ENCODE measurements around the gene PRKCH.

The PRKCH gene

GRCh38 chr14:61391119-61391518 lies 69.7 kb downstream of the PRKCH start:
- no peaks in the 10 kb centered on the region for H3K9me3 ChIP-seq (ENCODE audit: control insufficient read depth, low read length)
- WGBS, 2 experiments (ENCODE audit: insufficient coverage in 2 of 2) = no CpG with 5 or more reads among the region's 3 CpGs
- no peak overlapping the region for H3K27ac ChIP-seq (ENCODE audit: low read depth, low read length, severe bottlenecking)
- H3K36me3 ChIP-seq (ENCODE audit: control insufficient read depth, insufficient read depth, low read length) = no peaks in the 10 kb centered on the region
- no peak overlapping the region for H3K4me3 ChIP-seq (ENCODE audit: extremely low read depth, insufficient read depth, low read length, poor library complexity, severe bottlenecking)
- peaks cover 15% of the 10 kb centered on the region for H3K4me1 ChIP-seq (ENCODE audit: control insufficient read depth, insufficient read depth, low read length, poor library complexity, severe bottlenecking)

- no peaks in the 10 kb centered on the region for H3K9me3 ChIP-seq (ENCODE audit: control insufficient read depth, low read length)
- H3K4me3 ChIP-seq (ENCODE audit: extremely low read depth, insufficient read depth, low read length, poor library complexity, severe bottlenecking) = no peak overlapping the region
- no CpG with 5 or more reads among the region's 1 CpG for WGBS, 2 experiments (ENCODE audit: insufficient coverage in 2 of 2)
- H3K27ac ChIP-seq (ENCODE audit: low read depth, low read length, severe bottlenecking) = no peak overlapping the region
- H3K36me3 ChIP-seq (ENCODE audit: control insufficient read depth, insufficient read depth, low read length) = no peaks in the 10 kb centered on the region
- peaks cover 10% of the 10 kb centered on the region for H3K4me1 ChIP-seq (ENCODE audit: control insufficient read depth, insufficient read depth, low read length, poor library complexity, severe bottlenecking)
These were observed 70.9 kb downstream of the PRKCH start for GRCh38 chr14:61392297-61392696.

GRCh38 chr14:61394542-61394941 lies 73.2 kb downstream of the PRKCH start:
- no peaks in the 10 kb centered on the region for H3K36me3 ChIP-seq (ENCODE audit: control insufficient read depth, insufficient read depth, low read length)
- H3K4me1 ChIP-seq (ENCODE audit: control insufficient read depth, insufficient read depth, low read length, poor library complexity, severe bottlenecking) = no peaks in the 10 kb centered on the region
- H3K9me3 ChIP-seq (ENCODE audit: control insufficient read depth, low read length) = no peaks in the 10 kb centered on the region
- H3K27ac ChIP-seq (ENCODE audit: low read depth, low read length, severe bottlenecking) = no peak overlapping the region
- 100% methylated on average over 1 of the region's 1 CpG; no CpG with 5 or more reads in 1 of the 2 experiments for WGBS, 2 experiments (ENCODE audit: insufficient coverage in 2 of 2)
- no peak overlapping the region for H3K4me3 ChIP-seq (ENCODE audit: extremely low read depth, insufficient read depth, low read length, poor library complexity, severe bottlenecking)

GRCh38 chr14:61395115-61395725 lies 73.8 kb downstream of the PRKCH start:
- no peaks in the 10 kb centered on the region for H3K4me1 ChIP-seq (ENCODE audit: control insufficient read depth, insufficient read depth, low read length, poor library complexity, severe bottlenecking)
- 87 to 100% methylated on average over 1 to 3 of the region's 6 CpGs for WGBS, 2 experiments (ENCODE audit: insufficient coverage in 2 of 2)
- H3K4me3 ChIP-seq (ENCODE audit: extremely low read depth, insufficient read depth, low read length, poor library complexity, severe bottlenecking) = no peak overlapping the region
- H3K9me3 ChIP-seq (ENCODE audit: control insufficient read depth, low read length) = no peaks in the 10 kb centered on the region
- H3K36me3 ChIP-seq (ENCODE audit: control insufficient read depth, insufficient read depth, low read length) = no peaks in the 10 kb centered on the region
- H3K27ac ChIP-seq (ENCODE audit: low read depth, low read length, severe bottlenecking) = no peak overlapping the region

GRCh38 chr14:61396279-61396678 lies 74.9 kb downstream of the PRKCH start:
- H3K4me1 ChIP-seq (ENCODE audit: control insufficient read depth, insufficient read depth, low read length, poor library complexity, severe bottlenecking) = no peaks in the 10 kb centered on the region
- no peak overlapping the region for H3K27ac ChIP-seq (ENCODE audit: low read depth, low read length, severe bottlenecking)
- H3K9me3 ChIP-seq (ENCODE audit: control insufficient read depth, low read length) = no peaks in the 10 kb centered on the region
- 92 to 93% methylated on average over 1 of the region's 1 CpG for WGBS, 2 experiments (ENCODE audit: insufficient coverage in 2 of 2)
- no peaks in the 10 kb centered on the region for H3K36me3 ChIP-seq (ENCODE audit: control insufficient read depth, insufficient read depth, low read length)
- H3K4me3 ChIP-seq (ENCODE audit: extremely low read depth, insufficient read depth, low read length, poor library complexity, severe bottlenecking) = no peak overlapping the region

GRCh38 chr14:61396694-61397093 lies 75.3 kb downstream of the PRKCH start:
- WGBS, 2 experiments (ENCODE audit: insufficient coverage in 2 of 2) = 87 to 100% methylated on average over 2 to 3 of the region's 3 CpGs
- H3K4me1 ChIP-seq (ENCODE audit: control insufficient read depth, insufficient read depth, low read length, poor library complexity, severe bottlenecking) = no peaks in the 10 kb centered on the region
- H3K9me3 ChIP-seq (ENCODE audit: control insufficient read depth, low read length) = no peaks in the 10 kb centered on the region
- H3K36me3 ChIP-seq (ENCODE audit: control insufficient read depth, insufficient read depth, low read length) = no peaks in the 10 kb centered on the region
- H3K4me3 ChIP-seq (ENCODE audit: extremely low read depth, insufficient read depth, low read length, poor library complexity, severe bottlenecking) = no peak overlapping the region
- no peak overlapping the region for H3K27ac ChIP-seq (ENCODE audit: low read depth, low read length, severe bottlenecking)

- Histone ChIP-seq H3K9me3 (ENCODE audit: control insufficient read depth, low read length) (no peaks in the 10 kb centered on the region), H3K4me1 (ENCODE audit: control insufficient read depth, insufficient read depth, low read length, poor library complexity, severe bottlenecking) (no peaks in the 10 kb centered on the region), H3K4me3 (ENCODE audit: extremely low read depth, insufficient read depth, low read length, poor library complexity, severe bottlenecking) (no peak overlapping the region), H3K36me3 (ENCODE audit: control insufficient read depth, insufficient read depth, low read length) (no peaks in the 10 kb centered on the region), H3K27ac (ENCODE audit: low read depth, low read length, severe bottlenecking) (no peak overlapping the region)
- WGBS, 2 experiments (ENCODE audit: insufficient coverage in 2 of 2) = 86 to 100% methylated on average over 2 to 3 of the region's 3 CpGs
These were observed 76.2 kb downstream of the PRKCH start for GRCh38 chr14:61397615-61398014.

- no peaks in the 10 kb centered on the region for H3K36me3 ChIP-seq (ENCODE audit: control insufficient read depth, insufficient read depth, low read length)
- H3K27ac ChIP-seq (ENCODE audit: low read depth, low read length, severe bottlenecking) = no peak overlapping the region
- H3K4me3 ChIP-seq (ENCODE audit: extremely low read depth, insufficient read depth, low read length, poor library complexity, severe bottlenecking) = no peak overlapping the region
- WGBS, 2 experiments (ENCODE audit: insufficient coverage in 2 of 2) = 67 to 86% methylated on average over 1 of the region's 2 CpGs
- H3K4me1 ChIP-seq (ENCODE audit: control insufficient read depth, insufficient read depth, low read length, poor library complexity, severe bottlenecking) = no peaks in the 10 kb centered on the region
- no peaks in the 10 kb centered on the region for H3K9me3 ChIP-seq (ENCODE audit: control insufficient read depth, low read length)
These were observed 76.8 kb downstream of the PRKCH start for GRCh38 chr14:61398221-61398620.

GRCh38 chr14:61399365-61399764 lies 78.0 kb downstream of the PRKCH start:
- H3K4me1 ChIP-seq (ENCODE audit: control insufficient read depth, insufficient read depth, low read length, poor library complexity, severe bottlenecking) = no peaks in the 10 kb centered on the region
- H3K9me3 ChIP-seq (ENCODE audit: control insufficient read depth, low read length) = no peaks in the 10 kb centered on the region
- H3K27ac ChIP-seq (ENCODE audit: low read depth, low read length, severe bottlenecking) = no peak overlapping the region
- no peaks in the 10 kb centered on the region for H3K36me3 ChIP-seq (ENCODE audit: control insufficient read depth, insufficient read depth, low read length)
- no peak overlapping the region for H3K4me3 ChIP-seq (ENCODE audit: extremely low read depth, insufficient read depth, low read length, poor library complexity, severe bottlenecking)
- no CpG with 5 or more reads among the region's 2 CpGs for WGBS, 2 experiments (ENCODE audit: insufficient coverage in 2 of 2)

GRCh38 chr14:61401461-61401860 lies 80.1 kb downstream of the PRKCH start:
- Histone ChIP-seq H3K36me3 (ENCODE audit: control insufficient read depth, insufficient read depth, low read length) (no peaks in the 10 kb centered on the region), H3K9me3 (ENCODE audit: control insufficient read depth, low read length) (no peaks in the 10 kb centered on the region), H3K4me3 (ENCODE audit: extremely low read depth, insufficient read depth, low read length, poor library complexity, severe bottlenecking) (no peak overlapping the region), H3K27ac (ENCODE audit: low read depth, low read length, severe bottlenecking) (no peak overlapping the region), H3K4me1 (ENCODE audit: control insufficient read depth, insufficient read depth, low read length, poor library complexity, severe bottlenecking) (peaks cover 3% of the 10 kb centered on the region)
- 83% methylated on average over 1 of the region's 2 CpGs; no CpG with 5 or more reads in 1 of the 2 experiments for WGBS, 2 experiments (ENCODE audit: insufficient coverage in 2 of 2)

GRCh38 chr14:61403411-61403810 lies 82.0 kb downstream of the PRKCH start:
- peak overlapping the region; percentile 30 for H3K27ac ChIP-seq (ENCODE audit: low read depth, low read length, severe bottlenecking)
- no peaks in the 10 kb centered on the region for H3K9me3 ChIP-seq (ENCODE audit: control insufficient read depth, low read length)
- no peaks in the 10 kb centered on the region for H3K36me3 ChIP-seq (ENCODE audit: control insufficient read depth, insufficient read depth, low read length)
- 82 to 100% methylated on average over 1 to 2 of the region's 2 CpGs for WGBS, 2 experiments (ENCODE audit: insufficient coverage in 2 of 2)
- no peak overlapping the region for H3K4me3 ChIP-seq (ENCODE audit: extremely low read depth, insufficient read depth, low read length, poor library complexity, severe bottlenecking)
- H3K4me1 ChIP-seq (ENCODE audit: control insufficient read depth, insufficient read depth, low read length, poor library complexity, severe bottlenecking) = peaks cover 19% of the 10 kb centered on the region

All from mesodermal cell (in vitro differentiated cells).